Endothelial cell of umbilical vein (primary cell): Measurements from ENCODE around the gene MAJIN. TPM values are rescaled to one million over a fixed set of nuclear protein-coding genes. Genes with fewer than 3 reads are reported as not detected.

Experiments
- BruUV-seq: library from RNA; stranded (reverse); fragments of 400-500 nt; replicated peaks from 2 replicates; lab custom pipeline; 2021; lab: Mats Ljungman, UMichigan
- CTCF ChIA-PET: fragments of 300-600, 350-600 bp; sonication (Branson Sonifier 250); formaldehyde crosslinking; loops from one replicate; lab custom pipeline; 2021; ENCODE audit warnings: antibody characterized with exemption, inconsistent platforms; lab: Charles Lee
- POLR2A ChIA-PET: fragments of 300-600, 350-600 bp; sonication (Branson Sonifier 250); formaldehyde crosslinking; loops from one replicate; lab custom pipeline; 2021; ENCODE audit warnings: antibody characterized with exemption, inconsistent platforms; lab: Charles Lee
- DNase-seq: peaks from one replicate; pipeline ENCODE4 v3.0.0-alpha.2; 2011; ENCODE audit warnings: low read depth, low spot score
- FAIRE-seq: peaks from 2 replicates; lab custom pipeline; 2011; peaks lifted over from hg19 to GRCh38; lab: Jason Lieb, UNC
- H2AFZ ChIP-seq: 2 replicates; pipeline ENCODE4 v1.6.0; 2012; ENCODE audit warnings: low read depth, low read length, control low read depth, inconsistent platforms
- H3K27ac ChIP-seq: 2 replicates; pipeline ENCODE4 v1.5.1; 2011; ENCODE audit warnings: low read depth, mild to moderate bottlenecking, control low read depth, low read length, moderate library complexity; ENCODE audit not compliant: insufficient read depth
- H3K27me3 ChIP-seq, 2 experiments: 2 replicates each; pipeline versions ENCODE4 v1.6.0 to v1.6.1; 2011; ENCODE audit warnings: low read length in 2 of 2, mixed read lengths in 1 of 2; ENCODE audit not compliant: control insufficient read depth in 2 of 2, insufficient read depth in 2 of 2
- H3K36me3 ChIP-seq, 2 experiments: 2 replicates in 1 of 2; 3 replicates in 1 of 2; pipeline ENCODE4 v1.5.1; 2011; ENCODE audit warnings: low read length in 2 of 2, mild to moderate bottlenecking in 1 of 2, moderate library complexity in 1 of 2; ENCODE audit not compliant: control insufficient read depth in 2 of 2, insufficient read depth in 2 of 2; ENCODE audit errors: extremely low read depth in 1 of 2
- H3K4me1 ChIP-seq: 3 replicates; pipeline ENCODE4 v1.5.1; 2011; ENCODE audit warnings: mild to moderate bottlenecking, low read length; ENCODE audit not compliant: control insufficient read depth, insufficient read depth; ENCODE audit errors: extremely low read depth
- H3K4me2 ChIP-seq: 2 replicates; pipeline ENCODE4 v1.6.1; 2011; ENCODE audit warnings: low read length, control low read depth, mixed read lengths; ENCODE audit not compliant: insufficient read depth
- H3K4me3 ChIP-seq, 3 experiments: fragments of 200-600 bp in 1 of 3; sonication (generic), shearing (Covaris generic) in 1 of 3; replicated peaks in 1 of 3; 2 replicates each; pipeline ENCODE4 v1.5.1; 2011 to 2016; ENCODE audit warnings: control low read depth in 3 of 3, low read length in 3 of 3, mild to moderate bottlenecking in 2 of 3, inconsistent platforms in 1 of 3, low read depth in 1 of 3, moderate library complexity in 1 of 3; ENCODE audit not compliant: insufficient read depth in 1 of 3
- H3K79me2 ChIP-seq: 2 replicates; pipeline ENCODE4 v1.6.0; 2012; ENCODE audit warnings: low read length, inconsistent platforms; ENCODE audit not compliant: control insufficient read depth, insufficient read depth
- H3K9ac ChIP-seq: replicated peaks from 2 replicates; pipeline ENCODE3; 2011; ENCODE audit warnings: low read length, control low read depth; ENCODE audit not compliant: insufficient read depth; ENCODE audit errors: extremely low read depth
- H3K9me1 ChIP-seq: replicated peaks from 3 replicates; pipeline ENCODE4 v1.6.0; 2011; ENCODE audit warnings: mild to moderate bottlenecking, low read length; ENCODE audit not compliant: control insufficient read depth, insufficient read depth; ENCODE audit errors: extremely low read depth
- H3K9me3 ChIP-seq: replicated peaks from 2 replicates; pipeline ENCODE4 v1.5.1; 2012; ENCODE audit warnings: low read length, inconsistent platforms; ENCODE audit not compliant: control insufficient read depth, insufficient read depth
- H4K20me1 ChIP-seq: replicated peaks from 2 replicates; pipeline ENCODE3; 2011; ENCODE audit warnings: mild to moderate bottlenecking, low read length; ENCODE audit not compliant: control insufficient read depth, insufficient read depth; ENCODE audit errors: extremely low read depth
- EZH2 ChIP-seq: IDR thresholded peaks from 2 replicates; pipeline ENCODE4 v1.6.1; 2012; ENCODE audit warnings: borderline replicate concordance, low read depth, mild to moderate bottlenecking, moderate library complexity, low read length, inconsistent platforms; ENCODE audit not compliant: severe bottlenecking
- FOS ChIP-seq: IDR thresholded peaks from 2 replicates; pipeline ENCODE4 v1.6.1; 2011; ENCODE audit warnings: mild to moderate bottlenecking, low read length, moderate library complexity, borderline replicate concordance; ENCODE audit not compliant: insufficient read depth
- GATA2 ChIP-seq: IDR thresholded peaks from 2 replicates; pipeline ENCODE4 v1.7.0; 2011; ENCODE audit warnings: low read depth, mild to moderate bottlenecking, moderate library complexity, mixed read lengths, low read length; ENCODE audit not compliant: insufficient read length, insufficient read depth
- JUN ChIP-seq: IDR thresholded peaks from 2 replicates; pipeline ENCODE4 v1.6.1; 2011; ENCODE audit warnings: borderline replicate concordance, low read depth; ENCODE audit not compliant: insufficient read length, insufficient read depth
- MYC ChIP-seq: IDR thresholded peaks from one replicate; pipeline ENCODE4 v1.6.1; 2011; ENCODE audit warnings: mild to moderate bottlenecking, low read depth, low read length
- POLR2A ChIP-seq: IDR thresholded peaks from 2 replicates; pipeline ENCODE4 v1.6.1; 2012; ENCODE audit warnings: low read depth, mild to moderate bottlenecking, control low read depth, low read length
- POLR2AphosphoS5 ChIP-seq: IDR thresholded peaks from 2 replicates; pipeline ENCODE4 v1.6.1; 2012; ENCODE audit warnings: low read depth, mild to moderate bottlenecking, control low read depth, low read length, moderate library complexity; ENCODE audit not compliant: insufficient read depth
- dilution Hi-C: fragments of 300-500 bp; cut with MboI; formaldehyde crosslinking; loops from one replicate; pipeline ENCODE4 v1.15.0; 2019; ENCODE audit warnings: low sequenced_read_pairs; ENCODE audit not compliant: extremely low pct_ligation_motif_present
- intact Hi-C: fragments of 100-400 bp; cut with micrococcal nuclease; formaldehyde crosslinking; loops from one replicate; pipeline ENCODE4 v1.10.0; 2022
- polyA plus RNA-seq, 4 experiments: library from polyadenylated mRNA; depleted of rRNA in 3 of 4; stranded (reverse) in 3 of 4; unstranded in 1 of 4; fragments of >200 nt; gene quantifications; 2 replicates each; pipeline versions ENCODE4 v1.2.1 to v1.2.3, GENCODE V29; 2011 to 2012; ENCODE audit warnings: missing spikeins in 1 of 4
- total RNA-seq: library from RNA; stranded (reverse); gene quantifications from 2 replicates; pipeline ENCODE4 v1.2.3, GENCODE V29; 2021
- TF ChIP-seq, protein P1 (sequence below), 2 donors: IDR thresholded peaks; 1 replicate in 1 of 2; 2 replicates in 1 of 2; pipeline ENCODE4 v1.5.1; 2011; ENCODE audit warnings: low read length in 2 of 2, mild to moderate bottlenecking in 2 of 2, moderate library complexity in 2 of 2, control low read depth in 1 of 2, inconsistent platforms in 1 of 2, low read depth in 1 of 2; ENCODE audit not compliant: insufficient read depth in 1 of 2; ENCODE audit errors: extremely low read depth in 1 of 2
- TF ChIP-seq, protein P2 (sequence below): IDR thresholded peaks from 2 replicates; pipeline ENCODE4 v1.6.1; 2011; ENCODE audit not compliant: insufficient read depth, insufficient read length

Gene MAJIN
- total and polyA plus RNA-seq, 2 donors (not counting 3 experiments of a cell fraction or from before 2014, with no cell fraction given), result 0.07 TPM; not detected in 1

DNA sequence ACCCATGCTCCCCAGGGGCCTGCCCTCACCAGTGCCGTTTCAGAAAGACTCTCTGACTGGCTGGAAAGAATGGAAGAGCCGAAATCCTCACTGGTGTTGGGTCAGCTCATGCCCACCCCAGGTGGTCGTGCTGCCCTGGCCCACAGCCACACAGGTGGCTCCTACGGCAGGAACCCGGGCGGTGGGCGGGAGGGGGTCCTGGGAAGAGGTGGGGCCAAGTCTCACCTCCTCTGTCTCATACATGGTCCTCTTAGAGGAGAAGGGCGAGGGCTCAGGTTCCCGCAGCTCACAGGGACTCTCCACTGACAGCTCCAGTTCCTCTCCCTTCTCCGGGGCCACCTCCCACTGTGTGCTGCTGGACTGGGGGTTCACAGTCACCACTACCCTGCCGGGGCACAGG is 63.1 kb downstream of the MAJIN start:
- Histone ChIP-seq H4K20me1 (no peaks in the 10 kb centered on the region), H3K27me3 (no peaks in the 10 kb centered on the region), H3K4me2 (no peak overlapping the region), H3K9ac (no peak overlapping the region), H3K9me3 (no peaks in the 10 kb centered on the region), H3K36me3 (peaks cover 7 to 68% of the 10 kb centered on the region in 2 experiments), H3K79me2 (no peaks in the 10 kb centered on the region), H2AFZ (no peak overlapping the region), H3K4me1 (no peaks in the 10 kb centered on the region), H3K27ac (no peak overlapping the region), H3K9me1 (no peaks in the 10 kb centered on the region), H3K4me3 (no peak overlapping the region)
- ChIA-PET POLR2A (no interaction called here), CTCF (interaction anchor here (1.5 to 1.7 kb wide), 2 partner anchors 21 to 88 kb away, joined by 3 to 5 read pairs; partner anchors contain the start of gene BATF2)
- no peak for TF ChIP-seq MYC
- no peak for TF ChIP-seq EZH2
- TF ChIP-seq, protein P1, sequence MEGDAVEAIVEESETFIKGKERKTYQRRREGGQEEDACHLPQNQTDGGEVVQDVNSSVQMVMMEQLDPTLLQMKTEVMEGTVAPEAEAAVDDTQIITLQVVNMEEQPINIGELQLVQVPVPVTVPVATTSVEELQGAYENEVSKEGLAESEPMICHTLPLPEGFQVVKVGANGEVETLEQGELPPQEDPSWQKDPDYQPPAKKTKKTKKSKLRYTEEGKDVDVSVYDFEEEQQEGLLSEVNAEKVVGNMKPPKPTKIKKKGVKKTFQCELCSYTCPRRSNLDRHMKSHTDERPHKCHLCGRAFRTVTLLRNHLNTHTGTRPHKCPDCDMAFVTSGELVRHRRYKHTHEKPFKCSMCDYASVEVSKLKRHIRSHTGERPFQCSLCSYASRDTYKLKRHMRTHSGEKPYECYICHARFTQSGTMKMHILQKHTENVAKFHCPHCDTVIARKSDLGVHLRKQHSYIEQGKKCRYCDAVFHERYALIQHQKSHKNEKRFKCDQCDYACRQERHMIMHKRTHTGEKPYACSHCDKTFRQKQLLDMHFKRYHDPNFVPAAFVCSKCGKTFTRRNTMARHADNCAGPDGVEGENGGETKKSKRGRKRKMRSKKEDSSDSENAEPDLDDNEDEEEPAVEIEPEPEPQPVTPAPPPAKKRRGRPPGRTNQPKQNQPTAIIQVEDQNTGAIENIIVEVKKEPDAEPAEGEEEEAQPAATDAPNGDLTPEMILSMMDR (IDR thresholded peaks at IDR 0.05; ENCODE audit: extremely low read depth in 1 of 2, insufficient read depth in 1 of 2, low read depth in 1 of 2, low read length in 2 of 2), result no peak
- no peak for TF ChIP-seq POLR2A
- TF ChIP-seq JUN, result no peak
- TF ChIP-seq, protein P2, sequence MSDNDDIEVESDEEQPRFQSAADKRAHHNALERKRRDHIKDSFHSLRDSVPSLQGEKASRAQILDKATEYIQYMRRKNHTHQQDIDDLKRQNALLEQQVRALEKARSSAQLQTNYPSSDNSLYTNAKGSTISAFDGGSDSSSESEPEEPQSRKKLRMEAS, result no peak
- no peak for TF ChIP-seq POLR2AphosphoS5
- no peak for TF ChIP-seq FOS
- TF ChIP-seq GATA2, result no peak
- DNase-seq (no peak), FAIRE-seq (no peak)
- intact Hi-C loops (no loop called here), dilution Hi-C loops (no loop called here)
- BruUV-seq, result no TSS peak
